Activated CD4-positive, alpha-beta memory T cell treated with anti-CD3 and anti-CD28 coated beads, Interleukin-2, amount 10 ng/mL, durations not matched to agents 7 days and 5 days (primary cell): Measurements from ENCODE around the gene DNM2. TPM values are rescaled to one million over a fixed set of nuclear protein-coding genes. Genes with fewer than 3 reads are reported as not detected.
"Not testable (repeated sequence)": the region's sequence is repeated elsewhere in the genome, so short reads cannot be mapped to it uniquely, and the experiment has no call there.

ENCODE experiments used
- CTCF ChIA-PET: fragments of 350-600 bp; sonication (Branson Sonifier 250); formaldehyde crosslinking; loops from one replicate; lab custom pipeline; 2021; ENCODE audit warnings: antibody characterized with exemption, inconsistent platforms; lab: Charles Lee
- POLR2A ChIA-PET: fragments of 350-600 bp; sonication (Branson Sonifier 250); formaldehyde crosslinking; loops from one replicate; lab custom pipeline; 2021; ENCODE audit warnings: antibody characterized with exemption; lab: Charles Lee
- DNase-seq: peaks from one replicate; pipeline ENCODE4 v3.0.0-alpha.2; 2020
- H3K27ac Mint-ChIP-seq: one replicate; pipeline ENCODE4 v1.8.0; 2021; ENCODE audit warnings: mild to moderate bottlenecking, mixed read lengths
- H3K27me3 Mint-ChIP-seq: one replicate; pipeline ENCODE4 v1.8.0; 2021; ENCODE audit warnings: mixed read lengths
- H3K36me3 Mint-ChIP-seq: one replicate; pipeline ENCODE4 v1.8.0; 2021; ENCODE audit warnings: low read depth, mixed read lengths
- H3K4me1 Mint-ChIP-seq: one replicate; pipeline ENCODE4 v1.8.0; 2021; ENCODE audit warnings: mixed read lengths
- H3K4me3 Mint-ChIP-seq: one replicate; pipeline ENCODE4 v1.8.0; 2021; ENCODE audit warnings: mild to moderate bottlenecking, mixed read lengths
- H3K9me3 Mint-ChIP-seq: one replicate; pipeline ENCODE4 v1.8.0; 2021; ENCODE audit warnings: mixed read lengths
- total RNA-seq, 2 experiments: library from RNA; stranded (reverse); gene quantifications; one replicate each; pipeline ENCODE4 v1.2.3, GENCODE V29; 2021

The DNM2 gene
- total RNA-seq, 2 experiments from 2014 or later = 277 to 288 TPM

DNA sequence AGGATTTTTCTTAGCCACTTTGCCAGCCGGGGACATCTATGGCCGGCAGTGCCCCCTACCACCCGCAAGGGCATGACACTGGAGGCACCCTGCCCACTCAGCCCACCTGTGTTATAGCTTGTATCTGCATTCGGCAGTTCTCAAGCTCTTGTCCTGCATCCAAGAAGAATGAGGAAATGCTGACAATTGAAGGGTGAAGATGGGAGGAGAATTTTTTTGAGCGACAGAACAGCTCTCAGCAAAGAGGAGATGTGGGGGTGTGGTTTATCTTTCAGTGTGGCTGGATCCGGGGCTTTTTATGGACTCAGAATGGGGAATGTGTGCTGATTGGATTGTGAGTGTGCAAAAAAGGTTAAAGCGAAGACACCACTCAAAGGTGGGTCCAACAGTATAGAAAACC is 124.9 kb downstream of the DNM2 start:
- H3K36me3 Mint-ChIP-seq = peaks cover 7% of the 10 kb centered on the region
- peaks cover 7% of the 10 kb centered on the region for H3K27me3 Mint-ChIP-seq
- peaks cover 9% of the 10 kb centered on the region for H3K9me3 Mint-ChIP-seq
- H3K4me3 Mint-ChIP-seq = no peak overlapping the region
- no peak overlapping the region for H3K27ac Mint-ChIP-seq
- POLR2A ChIA-PET = no interaction called here
- peaks cover 6% of the 10 kb centered on the region for H3K4me1 Mint-ChIP-seq
- DNase-seq = no peak
- CTCF ChIA-PET = interaction anchor here (0.8 to 1.6 kb wide), 2 partner anchors 16 to 126 kb away, joined by 3 to 5 read pairs; no protein-coding TSS in a partner anchor

DNA sequence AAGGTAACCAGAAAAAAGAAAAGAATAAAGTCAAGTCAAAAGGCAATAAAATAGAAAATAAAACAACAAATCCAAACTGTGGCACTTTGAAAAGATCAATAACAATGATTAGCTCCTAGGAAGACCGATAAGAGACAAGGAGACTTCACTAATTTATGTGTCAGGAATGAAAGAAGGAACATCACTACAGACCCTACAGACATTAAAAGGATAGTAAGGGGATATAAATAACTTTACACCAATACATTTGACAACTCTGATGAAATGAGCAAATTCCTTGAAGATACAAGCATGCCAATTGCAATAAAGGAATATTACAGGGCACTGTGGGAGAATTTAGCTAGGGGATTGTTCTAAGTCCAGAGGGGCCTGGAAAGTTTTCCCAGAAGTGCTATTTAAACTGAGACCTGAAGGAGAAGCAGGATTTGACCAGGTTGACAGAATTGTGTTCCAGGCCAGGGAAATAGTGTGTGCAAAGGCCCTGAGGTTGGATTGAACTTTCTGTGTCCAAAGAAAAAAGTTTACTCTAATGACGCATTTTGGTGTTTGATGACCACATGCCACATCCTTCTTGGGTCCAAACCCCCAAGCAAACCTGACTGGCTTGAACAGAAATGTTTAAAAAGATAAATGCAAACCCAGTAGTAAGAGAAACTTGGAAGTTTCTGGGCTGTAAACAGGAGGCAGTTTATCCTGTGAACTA is 128.8 kb downstream of the DNM2 start:
- no peak for DNase-seq
- Mint-ChIP-seq H3K27me3 (peaks cover 2% of the 10 kb centered on the region), H3K36me3 (peaks cover 7% of the 10 kb centered on the region), H3K4me1 (peaks cover 11% of the 10 kb centered on the region), H3K27ac (no peak overlapping the region), H3K9me3 (peaks cover 9% of the 10 kb centered on the region), H3K4me3 (no peak overlapping the region)
- ChIA-PET POLR2A (no interaction called here), CTCF (interaction anchor here (0.6 to 2.0 kb wide), 7 partner anchors 8 to 265 kb away, joined by 3 to 9 read pairs (median 5); partner anchors contain the start of genes DNM2 and TMED1)

DNA sequence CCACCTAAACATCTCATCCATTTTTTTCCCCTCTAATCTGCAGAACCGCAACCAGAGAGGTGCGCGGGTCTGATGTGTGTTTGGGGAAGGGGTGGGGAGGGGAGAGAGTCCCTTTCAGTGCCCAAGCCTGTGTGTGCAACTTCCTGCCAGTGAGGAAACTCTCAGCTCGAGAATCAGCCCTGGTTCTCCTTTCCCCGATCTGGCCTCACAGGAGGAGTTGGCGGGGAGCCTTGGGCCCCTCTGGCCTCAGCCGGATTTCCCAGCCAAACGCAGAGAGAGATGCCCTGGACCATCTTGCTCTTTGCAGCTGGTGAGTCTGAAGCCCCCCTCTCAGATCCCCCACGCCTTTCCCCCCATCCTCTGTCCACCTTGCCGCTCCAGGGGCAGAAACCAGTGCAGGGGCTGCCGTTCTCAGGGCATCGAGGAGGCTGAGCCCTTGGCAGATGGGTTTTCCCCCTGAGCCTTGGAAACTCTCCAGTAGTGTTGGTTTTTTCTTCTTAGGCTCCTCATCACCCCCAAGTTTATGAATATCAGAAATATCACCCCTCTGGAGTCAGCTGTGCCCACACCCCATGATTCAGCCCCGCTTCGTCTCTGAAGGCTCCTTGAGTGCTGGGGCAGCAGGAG is 130.5 kb downstream of the DNM2 start, which contains the start of gene C19orf38:
Gene C19orf38 (plus strand): TSS at position 186 of the 627 bp plus-strand sequence. CDS start 94 bp downstream, at position 280.
- DNase-seq = no peak
- Mint-ChIP-seq H3K9me3 (peaks cover 9% of the 10 kb centered on the region), H3K27me3 (peaks cover 2% of the 10 kb centered on the region), H3K4me1 (peaks cover 11% of the 10 kb centered on the region), H3K36me3 (peaks cover 7% of the 10 kb centered on the region), H3K27ac (no peak within 1 kb of the TSS), H3K4me3 (no peak within 1 kb of the TSS)
- POLR2A ChIA-PET = no interaction called here
- CTCF ChIA-PET = interaction anchor here (0.6 to 1.3 kb wide), 3 partner anchors 10 to 470 kb away, joined by 4 to 5 read pairs (median 4); no protein-coding TSS in a partner anchor

DNA sequence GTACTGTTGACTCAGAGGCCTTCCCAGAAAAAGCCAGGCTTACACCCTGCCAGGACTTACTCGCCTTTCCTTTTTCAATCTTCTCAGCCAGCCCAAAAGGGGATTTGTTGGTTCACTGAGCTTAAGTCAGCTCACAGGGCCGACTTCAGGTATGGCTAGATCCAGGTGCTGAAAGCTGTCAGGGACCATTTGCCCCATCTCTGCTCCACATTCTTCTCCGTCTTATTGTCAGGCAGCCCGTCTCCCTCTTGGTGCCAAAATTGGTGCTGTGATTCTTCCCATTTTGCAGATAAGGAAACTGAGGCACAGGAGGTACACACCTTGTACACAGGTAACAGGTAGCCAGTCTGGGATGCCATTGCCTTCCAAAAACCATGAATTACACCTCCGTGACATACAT is 132.8 kb downstream of the DNM2 start:
- CTCF ChIA-PET = interaction anchor here (2.2 kb wide), 1 partner anchor 13 kb away, joined by 9 read pairs; no protein-coding TSS in a partner anchor
- Mint-ChIP-seq H3K4me1 (peaks cover 11% of the 10 kb centered on the region), H3K4me3 (no peak overlapping the region), H3K36me3 (peaks cover 7% of the 10 kb centered on the region), H3K9me3 (peaks cover 9% of the 10 kb centered on the region), H3K27me3 (no peaks in the 10 kb centered on the region), H3K27ac (no peak overlapping the region)
- no peak for DNase-seq
- POLR2A ChIA-PET = no interaction called here

DNA sequence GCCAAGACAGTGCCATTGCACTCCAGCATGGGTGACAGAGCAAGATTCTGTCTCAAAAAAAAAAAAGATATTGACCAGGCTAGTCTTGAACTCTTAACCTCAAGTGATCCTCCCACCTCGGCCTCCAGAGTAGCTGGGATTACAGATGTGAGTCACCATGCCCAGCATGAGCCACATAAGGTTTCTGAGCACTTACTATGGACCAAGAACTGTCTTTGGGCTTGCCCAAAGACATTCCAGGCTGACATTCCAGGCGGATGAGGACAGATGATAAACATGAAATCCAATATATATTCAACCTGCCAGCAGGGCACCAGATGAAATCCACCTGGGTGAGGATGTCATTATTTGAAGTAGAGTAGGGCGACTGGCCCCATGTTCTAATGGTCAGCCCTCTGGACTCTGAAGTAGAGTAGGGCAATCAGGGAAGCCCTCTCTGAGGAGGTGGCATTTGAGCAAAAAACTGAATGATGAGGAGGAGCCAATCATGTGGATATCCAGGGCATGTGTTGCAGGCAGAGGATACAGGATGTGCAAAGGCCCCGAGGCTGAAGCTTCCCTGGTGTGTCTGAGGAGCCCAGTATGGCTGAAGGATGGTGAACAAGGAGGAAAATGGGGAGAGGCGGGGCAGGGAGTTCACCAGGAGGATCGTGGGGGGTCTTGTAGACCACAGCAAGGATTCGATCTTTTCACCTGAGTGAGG is 134.4 kb downstream of the DNM2 start:
- POLR2A ChIA-PET = no interaction called here
- DNase-seq = no peak
- Mint-ChIP-seq H3K27ac (no peak overlapping the region), H3K9me3 (no peaks in the 10 kb centered on the region), H3K4me1 (peaks cover 8% of the 10 kb centered on the region), H3K36me3 (no peaks in the 10 kb centered on the region), H3K27me3 (no peaks in the 10 kb centered on the region), H3K4me3 (no peak overlapping the region)
- CTCF ChIA-PET = interaction anchor here (0.6 to 2.2 kb wide), 2 partner anchors 12 to 134 kb away, joined by 3 to 9 read pairs; no protein-coding TSS in a partner anchor

DNA sequence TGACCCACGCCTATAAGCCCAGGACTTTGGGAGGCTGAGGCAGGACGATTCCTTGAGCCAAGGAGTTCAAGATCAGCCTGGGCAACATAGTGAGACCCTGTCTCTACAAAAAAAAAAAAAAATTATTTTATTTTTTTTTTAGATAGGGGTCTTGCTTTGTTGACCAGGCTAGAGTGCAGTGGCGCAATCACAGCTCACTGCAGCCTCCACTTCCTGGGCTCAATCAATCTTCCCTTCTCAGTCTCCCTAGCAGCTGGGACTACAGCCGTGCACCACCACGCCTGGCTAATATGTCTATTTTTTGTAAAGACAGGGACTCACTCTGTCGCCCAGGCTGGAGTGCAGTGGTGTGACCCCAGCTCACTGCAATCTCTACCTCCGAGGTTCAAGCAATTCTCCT is 135.1 kb downstream of the DNM2 start:
- POLR2A ChIA-PET = interaction anchor here (0.6 kb wide), 1 partner anchor 32 kb away, joined by 3 read pairs; no protein-coding TSS in a partner anchor

DNA sequence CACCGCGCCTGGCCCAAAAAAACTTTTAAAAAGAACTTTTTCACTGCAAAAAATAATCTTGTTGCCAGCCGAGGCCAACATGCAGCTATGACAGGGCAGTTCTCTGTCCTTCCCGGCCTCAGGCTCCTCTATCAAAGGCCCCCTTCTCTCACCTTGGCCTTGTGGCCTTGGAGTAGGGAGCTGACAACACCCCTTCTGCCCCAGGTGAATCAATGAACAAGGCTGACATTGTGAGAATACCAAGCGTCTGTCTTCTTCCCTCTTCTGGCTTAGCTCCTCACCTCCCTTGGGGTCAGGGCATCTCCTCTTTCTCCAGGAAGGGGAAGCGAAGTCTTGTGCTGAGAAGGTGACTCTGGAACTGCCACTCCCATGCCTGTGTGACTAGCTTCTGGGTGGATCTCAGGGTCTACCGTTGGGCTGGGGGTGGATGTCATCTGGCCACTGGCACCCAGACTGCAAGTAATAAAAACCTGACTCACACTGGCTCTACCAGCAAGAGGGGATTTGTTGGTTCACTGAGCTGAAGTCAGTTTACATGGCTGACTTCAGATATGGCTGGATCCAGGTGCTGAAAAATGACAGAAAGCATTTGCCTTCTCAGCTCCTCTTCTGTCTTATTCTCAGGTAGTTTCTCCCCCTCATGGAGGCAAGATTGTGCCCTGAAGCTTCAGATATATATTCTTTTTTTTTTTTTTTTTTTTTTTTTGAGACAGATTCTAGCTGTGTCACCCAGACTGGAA is 136.6 kb downstream of the DNM2 start:
- Mint-ChIP-seq H3K27me3 (no peaks in the 10 kb centered on the region), H3K9me3 (no peaks in the 10 kb centered on the region), H3K36me3 (no peaks in the 10 kb centered on the region), H3K4me1 (no peaks in the 10 kb centered on the region), H3K27ac (no peak overlapping the region), H3K4me3 (no peak overlapping the region)
- DNase-seq = no peak
- ChIA-PET CTCF (interaction anchor here (0.8 to 4.9 kb wide), 7 partner anchors 9 to 153 kb away, joined by 4 to 24 read pairs (median 13); partner anchors contain the start of genes DNM2, QTRT1 and TMED1), POLR2A (interaction anchor here (1.8 kb wide), 1 partner anchor 18 kb away, joined by 6 read pairs; the partner anchor contains the start of gene TMED1)

More for the DNA sequence above, 135.1 kb downstream of the DNM2 start:
- no peaks in the 10 kb centered on the region for H3K36me3 Mint-ChIP-seq
- H3K4me3 Mint-ChIP-seq = no peak overlapping the region
- no peaks in the 10 kb centered on the region for H3K9me3 Mint-ChIP-seq
- no peaks in the 10 kb centered on the region for H3K27me3 Mint-ChIP-seq
- H3K27ac Mint-ChIP-seq = no peak overlapping the region
- peaks cover 5% of the 10 kb centered on the region for H3K4me1 Mint-ChIP-seq
- CTCF ChIA-PET = interaction anchor here (0.7 to 2.4 kb wide), 2 partner anchors 11 to 95 kb away, joined by 3 to 24 read pairs; no protein-coding TSS in a partner anchor
- no peak for DNase-seq

DNA sequence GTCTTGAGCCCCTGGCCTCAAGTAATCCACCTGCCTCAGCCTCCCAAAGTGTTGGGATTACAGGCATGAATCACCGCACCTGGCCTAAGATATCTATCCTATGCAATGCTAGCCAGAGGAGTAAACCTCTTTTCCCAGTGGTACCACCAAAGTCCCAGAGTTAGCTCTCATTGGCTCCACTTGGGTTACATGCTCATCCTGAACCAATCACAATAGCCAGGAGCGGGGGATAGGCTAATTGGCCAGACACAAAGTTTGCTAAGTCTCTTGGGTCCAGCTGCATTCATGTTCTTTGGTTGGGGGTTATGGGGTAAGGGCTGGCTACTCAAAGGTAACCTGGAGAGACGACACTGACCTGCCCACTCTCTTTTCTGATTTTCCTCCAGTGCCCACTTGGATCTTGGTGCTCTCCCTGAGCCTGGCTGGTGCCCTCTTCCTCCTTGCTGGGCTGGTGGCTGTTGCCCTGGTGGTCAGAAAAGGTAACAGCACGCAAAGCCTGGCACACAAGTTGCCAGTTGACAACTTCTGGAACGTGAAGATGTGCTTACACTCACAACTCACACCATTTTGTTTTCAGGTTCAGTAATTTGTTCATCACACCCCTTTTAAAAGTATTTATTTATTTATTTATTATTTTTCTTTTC is 138.1 kb downstream of the DNM2 start:
- DNase-seq = peak; percentile 35
- Mint-ChIP-seq H3K27me3 (no peaks in the 10 kb centered on the region), H3K36me3 (no peaks in the 10 kb centered on the region), H3K27ac (no peak overlapping the region), H3K9me3 (no peaks in the 10 kb centered on the region), H3K4me3 (no peak overlapping the region), H3K4me1 (peaks cover under 1% of the 10 kb centered on the region)
- CTCF ChIA-PET = interaction anchor here (0.6 to 4.9 kb wide), 7 partner anchors 11 to 138 kb away, joined by 3 to 24 read pairs (median 4); partner anchors contain the start of genes DNM2 and TMED1
- POLR2A ChIA-PET = no interaction called here

DNA sequence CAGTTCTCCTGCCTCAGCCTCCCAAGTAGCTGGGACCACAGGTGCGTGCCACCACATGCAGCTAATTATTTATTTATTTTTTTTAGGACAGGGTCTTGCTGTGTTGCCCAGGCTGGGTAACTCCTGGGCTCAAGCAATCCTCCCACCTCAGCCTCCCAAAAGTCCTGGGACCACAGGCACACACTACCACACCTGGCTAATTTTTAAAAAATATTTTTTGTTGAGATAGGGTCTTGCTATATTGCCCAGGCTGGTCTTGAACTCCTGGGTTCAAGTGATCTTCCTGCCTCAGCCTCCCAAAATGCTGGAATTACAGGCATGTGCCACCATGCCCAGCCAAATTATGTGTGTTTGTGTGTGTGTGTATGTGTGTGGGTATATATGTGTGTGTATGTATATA is 139.0 kb downstream of the DNM2 start:
- H3K27ac Mint-ChIP-seq, H3K36me3 Mint-ChIP-seq, H3K4me3 Mint-ChIP-seq, DNase-seq, H3K27me3 Mint-ChIP-seq, H3K4me1 Mint-ChIP-seq, H3K9me3 Mint-ChIP-seq: not testable (repeated sequence)
- CTCF ChIA-PET = interaction anchor here (1.1 to 4.9 kb wide), 5 partner anchors 10 to 139 kb away, joined by 3 to 24 read pairs (median 13); partner anchors contain the start of genes DNM2 and TMED1
- POLR2A ChIA-PET = interaction anchor here (0.6 kb wide), 1 partner anchor 411 kb away, joined by 3 read pairs; no protein-coding TSS in a partner anchor

DNA sequence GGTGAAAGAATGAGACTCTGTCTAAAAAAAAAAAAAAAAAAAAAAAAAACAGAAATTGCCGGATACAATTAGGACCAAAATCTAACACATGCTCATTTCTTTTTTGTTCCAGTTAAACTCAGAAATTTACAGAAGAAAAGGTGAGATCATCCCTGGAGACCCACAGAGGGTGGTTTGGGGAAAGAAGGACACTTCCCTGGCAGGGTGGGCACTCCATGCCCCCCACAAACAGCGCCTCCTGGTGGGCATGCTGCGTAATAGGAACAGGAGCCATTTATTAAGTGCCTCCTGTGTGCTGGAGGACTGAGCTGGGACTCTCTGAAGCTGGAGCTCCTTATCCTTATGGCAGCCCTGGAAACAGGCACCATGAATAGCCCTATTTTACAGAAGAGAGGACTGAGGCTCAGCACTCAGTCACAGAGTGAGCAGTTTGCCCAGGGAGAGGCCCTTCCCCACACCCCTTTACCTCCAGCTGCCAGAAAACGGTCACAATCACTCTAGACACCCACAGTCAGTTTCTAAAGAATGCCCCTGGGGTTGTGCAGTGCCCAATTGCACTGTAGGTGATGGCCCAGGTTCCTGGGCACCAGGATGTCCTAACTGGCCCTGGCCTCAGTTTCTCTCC is 140.4 kb downstream of the DNM2 start:
- DNase-seq = peak; percentile 37
- Mint-ChIP-seq H3K9me3 (no peaks in the 10 kb centered on the region), H3K27me3 (no peaks in the 10 kb centered on the region), H3K4me3 (no peak overlapping the region), H3K4me1 (peaks cover 7% of the 10 kb centered on the region), H3K27ac (no peak overlapping the region), H3K36me3 (no peaks in the 10 kb centered on the region)
- POLR2A ChIA-PET = interaction anchor here (0.7 to 2.2 kb wide), 4 partner anchors 22 to 157 kb away, joined by 3 to 12 read pairs (median 3); partner anchors contain the start of genes DNM2, QTRT1 and TMED1
- CTCF ChIA-PET = interaction anchor here (0.5 to 4.9 kb wide), 28 partner anchors 9 to 737 kb away, joined by 3 to 25 read pairs (median 4); partner anchors contain the start of genes DNM2 and TMED1

DNA sequence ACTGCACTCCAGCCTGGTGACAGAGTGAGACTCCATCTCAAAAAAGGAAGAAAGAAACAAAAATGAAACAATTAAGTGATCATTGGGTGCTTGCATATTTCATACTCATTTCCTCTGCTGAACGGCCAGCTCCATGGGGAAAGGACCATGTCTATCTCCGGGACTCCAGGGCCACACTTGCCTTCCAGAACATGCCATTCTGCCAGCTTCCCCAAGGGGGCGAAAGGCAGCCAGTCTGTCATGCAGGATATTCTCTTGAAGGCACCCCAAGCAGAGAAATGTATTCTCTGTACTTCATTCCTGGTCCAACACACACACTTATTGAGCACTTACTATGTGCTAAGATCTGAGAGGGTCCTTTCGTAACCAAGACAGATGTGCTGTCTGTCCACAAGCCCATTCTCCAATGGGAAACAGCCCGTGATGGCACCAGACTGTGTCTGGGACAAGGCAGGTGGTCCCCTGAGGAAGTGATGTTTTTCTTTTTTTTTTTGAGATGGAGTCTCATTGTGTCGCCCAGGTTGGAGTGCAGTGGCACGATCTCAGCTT is 143.3 kb downstream of the DNM2 start:
- H3K4me3 Mint-ChIP-seq = no peak overlapping the region
- DNase-seq = peak; percentile 56
- ChIA-PET POLR2A (interaction anchor here (1.0 kb wide), 1 partner anchor 141 kb away, joined by 3 read pairs; no protein-coding TSS in a partner anchor), CTCF (interaction anchor here (0.6 to 9.0 kb wide), 8 partner anchors 12 to 424 kb away, joined by 3 to 138 read pairs (median 5); partner anchors contain the start of genes DNM2, QTRT1 and TMED1)
- no peaks in the 10 kb centered on the region for H3K27me3 Mint-ChIP-seq
- no peaks in the 10 kb centered on the region for H3K9me3 Mint-ChIP-seq
- H3K27ac Mint-ChIP-seq = no peak overlapping the region
- peaks cover 20% of the 10 kb centered on the region for H3K4me1 Mint-ChIP-seq
- H3K36me3 Mint-ChIP-seq = no peaks in the 10 kb centered on the region
